Jurkat, Clone E6-1 (cell line): ENCODE results near the gene KIAA1549.
"Not testable (repeated sequence)": the region's sequence is repeated elsewhere in the genome, so short reads cannot be mapped to it uniquely, and the experiment has no call there.

Experiments
- DNase-seq: peaks from one replicate; pipeline ENCODE4 v3.0.0-alpha.2; 2011; ENCODE audit warnings: low read depth, low spot score
- H3K4me3 ChIP-seq: 2 replicates; pipeline ENCODE4 v1.5.1; 2011; ENCODE audit warnings: mild to moderate bottlenecking, low read length, control low read depth, moderate library complexity

Gene KIAA1549

DNA sequence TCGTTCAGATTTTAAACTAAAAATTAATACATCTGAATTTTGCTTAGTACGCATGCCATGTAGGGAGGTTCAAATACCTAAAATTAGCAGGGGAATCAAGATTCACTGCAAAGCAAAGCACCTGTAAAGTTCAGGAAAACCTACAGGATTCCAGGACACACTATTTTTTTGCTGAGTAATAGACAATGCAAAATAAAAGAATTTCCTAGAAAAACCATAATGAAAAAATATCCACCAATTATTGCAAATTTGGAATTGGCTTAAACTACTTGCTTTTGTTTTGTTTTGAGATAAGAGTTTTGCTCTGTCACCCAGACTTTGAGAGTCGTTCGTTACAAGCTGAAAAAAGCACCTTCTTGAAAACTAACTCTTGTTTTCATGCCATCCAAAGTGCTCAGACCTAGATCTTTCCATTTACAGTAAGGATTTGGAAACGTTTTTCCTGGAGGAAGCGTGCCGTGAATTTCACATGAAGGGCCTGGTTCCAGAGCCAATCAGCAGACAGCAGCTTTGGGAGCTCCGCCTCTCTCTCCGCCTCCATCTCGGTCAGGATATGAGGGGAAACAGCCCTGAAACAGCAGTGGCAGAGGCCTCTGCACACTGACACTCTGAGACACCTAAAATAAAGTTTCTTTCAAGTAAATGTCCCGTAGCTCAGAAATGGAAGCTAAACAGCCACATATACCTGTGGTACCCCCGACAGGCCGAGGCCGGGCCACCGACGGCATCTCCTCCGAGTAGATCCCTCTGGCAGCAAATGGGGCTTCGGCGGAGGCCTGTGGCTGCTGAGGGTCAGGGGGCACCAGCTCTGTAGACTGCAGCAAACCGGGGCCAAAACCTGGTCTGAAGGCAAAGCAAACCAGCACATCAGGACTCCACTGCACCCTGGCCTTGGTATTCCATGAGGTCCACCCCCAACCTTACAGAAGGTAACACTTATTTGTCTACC lies 137.3 kb downstream of the KIAA1549 start:
- no peak for DNase-seq
- H3K4me3 ChIP-seq = no peak overlapping the region

DNA sequence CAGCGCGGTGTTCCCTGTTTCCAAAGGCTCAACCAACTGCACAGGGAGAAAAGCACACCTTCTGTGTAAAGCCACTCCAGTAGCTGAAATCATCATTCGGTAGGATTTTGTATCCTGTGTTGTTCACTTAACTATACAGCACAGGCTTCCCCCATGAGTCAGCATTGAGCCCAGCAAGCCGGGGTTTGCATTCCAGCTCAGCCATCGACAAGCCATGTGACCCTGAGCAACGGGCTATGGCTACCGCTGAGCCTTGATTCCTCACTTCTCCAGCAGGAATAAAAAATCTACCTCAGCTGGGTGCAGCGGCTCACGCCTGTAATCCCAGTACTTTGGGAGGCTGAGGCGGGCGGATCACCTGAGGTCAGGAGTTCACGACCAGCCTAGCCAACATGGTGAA lies 139.1 kb downstream of the KIAA1549 start:
- no peak overlapping the region for H3K4me3 ChIP-seq
- DNase-seq = no peak

DNA sequence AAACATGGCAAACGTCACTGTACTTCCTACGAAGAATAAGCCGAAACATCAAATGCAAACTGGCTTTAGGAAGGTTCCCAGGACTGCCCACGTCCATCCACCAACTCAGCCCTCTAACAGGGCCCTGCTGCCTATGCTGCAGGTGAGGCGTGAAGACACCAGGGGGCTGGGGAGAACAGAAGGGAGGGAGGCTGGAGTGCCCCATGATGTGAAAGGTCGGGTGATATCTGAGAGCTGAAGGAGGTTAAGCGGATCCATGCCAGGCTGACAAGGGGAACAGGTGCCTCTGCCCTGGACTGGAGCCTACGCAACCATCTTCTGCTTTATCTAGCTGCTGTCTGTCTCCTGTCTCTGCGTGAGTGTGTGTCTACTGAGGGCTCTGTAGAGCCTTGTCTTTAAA lies 143.0 kb downstream of the KIAA1549 start:
- H3K4me3 ChIP-seq = no peak overlapping the region
- DNase-seq = no peak

DNA sequence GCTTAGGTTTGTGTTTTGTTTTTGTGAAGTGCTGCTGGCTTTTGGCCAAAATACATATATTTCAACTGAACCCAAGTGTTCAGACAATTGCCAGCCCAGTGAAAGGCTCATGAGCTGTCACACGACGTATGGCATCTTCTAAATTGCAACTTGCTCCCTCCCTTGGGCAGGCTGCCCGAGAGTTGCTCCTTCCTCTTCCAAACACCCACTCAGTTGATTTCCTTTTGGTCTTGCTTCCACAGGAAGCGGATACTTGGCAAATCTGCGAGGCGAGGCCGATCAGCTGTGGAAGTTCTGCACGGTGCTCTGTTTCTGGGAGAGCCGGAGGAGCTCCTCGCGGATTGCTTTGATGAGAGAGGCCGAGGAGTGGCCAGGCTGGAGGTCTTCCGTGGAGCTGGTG lies 143.6 kb downstream of the KIAA1549 start:
- no peak overlapping the region for H3K4me3 ChIP-seq
- no peak for DNase-seq

DNA sequence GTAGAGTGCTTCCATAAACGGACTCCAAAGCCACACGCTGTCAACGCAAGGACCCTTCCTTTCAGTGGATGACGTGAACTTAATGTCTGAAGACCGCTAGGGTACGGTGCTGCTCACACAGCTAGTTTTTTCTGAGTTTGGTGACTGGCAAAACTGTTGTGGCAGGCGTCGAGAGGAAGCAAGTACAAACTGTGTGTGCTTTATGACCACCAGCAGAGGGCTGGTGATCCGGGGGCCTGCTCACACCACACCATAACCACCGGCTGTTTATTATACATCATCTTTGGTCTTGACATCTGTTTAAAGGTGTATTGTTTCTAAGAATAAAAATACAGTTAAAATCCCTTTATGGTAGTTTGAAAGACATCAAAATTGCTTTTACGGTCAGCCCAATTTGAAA lies 146.1 kb downstream of the KIAA1549 start:
- no peak for DNase-seq
- H3K4me3 ChIP-seq = no peak overlapping the region

DNA sequence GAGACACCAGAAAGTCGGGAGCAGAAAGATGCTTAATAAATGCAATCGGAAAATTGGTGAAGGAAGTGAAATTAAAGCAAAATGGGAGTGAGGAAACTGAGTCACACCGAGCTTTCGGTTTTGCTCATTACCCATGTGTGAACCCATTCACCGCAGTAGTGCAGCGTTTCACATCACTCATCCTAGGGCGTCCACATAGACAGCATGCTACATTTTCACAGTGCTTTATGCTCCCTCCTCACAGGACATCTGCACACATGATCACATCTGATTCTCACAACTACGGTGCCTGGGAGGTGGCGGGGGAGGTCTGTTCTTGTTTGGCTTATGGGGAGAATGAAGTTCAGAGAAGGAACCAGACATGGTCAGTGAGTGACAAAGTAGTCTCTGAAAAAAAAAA lies 146.6 kb downstream of the KIAA1549 start:
- DNase-seq = no peak
- no peak overlapping the region for H3K4me3 ChIP-seq

DNA sequence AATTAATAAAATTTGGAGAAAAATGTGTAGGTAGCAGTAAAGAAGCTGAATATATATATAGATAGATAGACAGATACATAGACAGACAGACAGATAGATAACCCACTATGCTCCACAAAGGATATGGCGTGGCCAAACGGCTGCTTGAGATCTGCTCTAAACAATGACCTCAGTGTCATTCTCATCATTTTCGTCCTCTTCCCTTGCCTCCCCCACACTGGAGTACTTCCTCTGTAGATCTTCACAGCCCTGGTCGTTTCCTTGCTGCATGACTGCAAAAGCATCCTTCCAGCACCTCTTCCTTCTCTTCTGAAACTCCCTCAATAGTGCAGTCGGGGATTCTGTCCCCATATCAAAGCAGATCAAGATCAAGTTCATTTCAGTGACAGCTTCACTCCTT lies 147.6 kb downstream of the KIAA1549 start:
- DNase-seq = no peak
- no peak overlapping the region for H3K4me3 ChIP-seq

DNA sequence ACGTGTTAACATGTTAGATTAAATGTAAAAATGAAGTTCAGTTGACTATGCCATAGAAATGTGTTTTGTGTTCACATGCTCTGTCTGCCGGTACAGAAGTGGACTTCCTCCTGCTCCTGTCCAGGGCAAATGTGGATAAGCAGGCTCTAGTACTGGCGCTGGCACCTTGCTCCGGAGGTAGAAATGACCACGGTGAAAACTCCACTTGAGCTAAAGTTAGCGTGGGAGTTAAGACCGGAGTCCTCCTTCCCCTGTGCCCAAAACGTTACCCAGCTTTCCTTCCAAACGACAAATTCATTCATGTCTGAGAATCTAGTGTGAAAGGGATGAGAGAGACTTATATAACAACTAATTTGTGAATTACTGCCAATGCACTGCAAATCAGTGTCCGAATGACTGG lies 148.2 kb downstream of the KIAA1549 start:
- no peak for DNase-seq
- no peak overlapping the region for H3K4me3 ChIP-seq

DNA sequence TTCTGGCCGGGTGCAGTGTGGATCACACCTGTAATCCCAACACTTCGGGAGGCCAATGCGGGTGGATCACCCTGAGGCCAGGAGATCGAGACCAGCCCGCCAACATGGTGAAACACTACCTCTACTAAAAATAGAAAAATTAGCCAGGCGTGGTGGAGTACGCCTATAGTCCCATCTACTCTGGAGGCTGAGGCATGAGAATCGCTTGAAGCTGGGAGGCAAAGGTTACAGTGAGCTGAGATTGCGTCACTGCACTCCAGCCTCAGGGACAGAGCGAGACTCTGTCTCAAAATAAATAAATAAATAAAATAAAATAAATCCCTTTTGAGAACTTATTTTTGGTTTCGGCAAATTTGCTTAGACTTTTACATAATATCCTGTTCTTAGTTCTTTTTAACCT lies 151.9 kb downstream of the KIAA1549 start:
- DNase-seq = no peak
- H3K4me3 ChIP-seq = no peak overlapping the region

DNA sequence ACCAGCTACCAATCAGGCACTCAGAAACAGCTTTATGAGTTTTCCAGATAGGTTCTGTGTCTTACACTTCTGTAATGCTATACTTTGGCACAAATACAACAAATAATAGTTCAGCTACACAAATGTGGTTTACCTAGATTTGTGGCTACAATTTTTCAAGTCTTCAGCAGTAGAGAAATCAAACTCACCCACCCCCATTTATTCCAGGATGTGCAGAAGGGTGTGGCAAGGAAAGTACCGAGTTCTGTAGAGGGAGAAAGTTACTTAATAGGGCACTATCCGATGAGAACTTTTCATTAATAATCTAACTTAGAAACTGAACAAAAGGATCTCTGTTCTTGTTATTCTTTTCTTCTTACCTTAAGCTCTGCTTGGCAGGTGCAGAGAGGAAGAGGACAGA lies 152.9 kb downstream of the KIAA1549 start:
- H3K4me3 ChIP-seq = no peak overlapping the region
- DNase-seq = no peak

DNA sequence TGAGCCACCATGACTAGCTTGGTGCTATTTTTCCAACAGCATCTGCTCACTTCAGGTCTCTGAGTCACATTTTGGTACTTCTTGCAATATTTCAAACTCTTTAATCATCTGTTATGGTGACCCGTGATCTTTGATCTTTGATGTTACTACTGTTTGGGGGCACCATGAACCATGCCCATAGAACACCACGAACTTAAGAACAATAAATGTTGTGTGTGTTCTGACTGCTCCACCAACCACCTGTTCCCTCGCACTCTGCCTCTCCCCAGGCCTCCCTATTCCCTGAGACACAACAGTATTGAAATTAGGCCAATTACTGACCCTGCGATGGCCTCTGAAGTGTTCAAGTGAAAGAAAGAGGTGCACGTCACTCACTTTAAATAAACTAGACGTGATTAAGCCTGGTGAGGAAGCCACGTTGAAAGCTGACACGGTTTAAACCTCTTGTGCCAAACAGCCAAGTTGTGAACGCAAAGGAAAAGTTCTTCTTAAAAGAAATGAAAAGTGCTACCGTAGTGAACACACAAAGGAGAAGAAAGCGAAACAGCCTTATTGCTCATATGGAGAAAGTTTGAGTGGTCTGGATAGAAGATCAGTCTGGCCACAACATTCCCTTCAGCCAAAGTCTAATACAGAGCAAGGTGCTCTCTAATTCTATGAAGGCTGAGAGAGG lies 156.0 kb downstream of the KIAA1549 start:
- no peak for DNase-seq
- no peak overlapping the region for H3K4me3 ChIP-seq

DNA sequence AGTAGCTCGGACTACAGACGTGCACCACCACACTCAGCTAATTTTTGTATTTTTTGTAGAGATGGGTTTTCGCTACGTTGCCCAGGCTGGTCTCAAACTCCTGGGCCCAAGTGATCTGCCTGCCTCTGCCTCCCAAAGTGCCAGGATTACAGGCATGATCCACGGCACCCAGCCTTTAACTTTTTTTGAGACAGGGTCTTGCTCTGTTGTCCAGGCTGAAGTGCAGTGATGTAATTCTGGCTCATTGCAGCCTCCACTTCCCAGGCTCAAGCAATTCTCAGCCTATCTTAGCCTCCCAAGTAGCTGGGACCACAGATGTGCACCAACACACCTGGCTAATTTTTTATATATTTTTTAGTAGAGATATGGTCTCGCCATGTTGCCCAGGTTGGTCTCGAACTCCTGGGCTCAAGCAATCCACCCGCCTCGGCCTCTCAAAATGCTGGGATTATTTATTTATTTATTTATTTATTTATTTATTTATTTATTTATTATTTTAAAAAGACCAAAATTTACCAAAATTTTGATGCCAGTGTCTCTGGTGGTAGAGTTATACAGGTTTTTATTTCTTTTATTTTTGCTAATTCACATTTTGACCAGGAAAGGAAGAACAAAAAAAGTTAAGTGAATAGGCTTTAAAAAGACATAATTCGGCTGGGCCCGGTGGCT lies 158.2 kb downstream of the KIAA1549 start:
- H3K4me3 ChIP-seq = no peak overlapping the region
- no peak for DNase-seq

DNA sequence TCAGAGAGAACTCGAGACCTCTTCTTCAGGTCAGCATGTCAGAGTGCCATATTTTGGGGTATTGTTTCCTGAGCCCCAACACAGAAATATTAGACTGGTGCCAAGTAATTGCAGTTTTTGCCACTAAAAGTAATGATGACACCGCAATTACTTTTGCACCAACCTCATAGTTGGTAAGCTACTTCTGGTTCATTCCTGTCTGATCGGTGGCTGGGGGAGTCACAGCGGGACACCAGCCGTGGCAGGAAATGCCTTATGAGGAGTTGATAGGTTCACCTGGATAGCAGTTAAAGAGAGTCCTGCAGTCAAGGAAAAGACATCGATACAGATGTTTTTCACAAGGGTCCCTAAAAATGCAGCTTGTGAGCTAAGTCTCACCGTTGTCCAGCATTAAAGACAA lies 159.3 kb downstream of the KIAA1549 start:
- DNase-seq = no peak
- H3K4me3 ChIP-seq = no peak overlapping the region

DNA sequence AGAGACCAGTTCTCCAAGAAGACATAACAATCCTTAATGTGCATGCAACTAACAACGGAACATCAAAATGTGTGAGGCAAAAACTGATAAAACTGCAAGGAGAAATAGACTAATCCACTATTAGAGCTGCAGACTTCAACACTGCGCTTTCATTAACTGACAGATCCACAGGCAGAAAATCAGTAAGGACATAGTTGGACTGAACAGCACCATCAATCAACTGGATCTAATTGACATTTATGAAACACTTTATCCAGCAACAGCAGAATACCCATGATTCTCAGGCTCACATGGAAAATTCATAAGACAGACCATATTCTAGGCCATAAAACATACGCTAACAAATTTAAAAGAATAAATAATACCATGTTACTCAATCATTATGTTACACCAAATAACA lies 161.6 kb downstream of the KIAA1549 start:
- H3K4me3 ChIP-seq = no peak overlapping the region
- no peak for DNase-seq

DNA sequence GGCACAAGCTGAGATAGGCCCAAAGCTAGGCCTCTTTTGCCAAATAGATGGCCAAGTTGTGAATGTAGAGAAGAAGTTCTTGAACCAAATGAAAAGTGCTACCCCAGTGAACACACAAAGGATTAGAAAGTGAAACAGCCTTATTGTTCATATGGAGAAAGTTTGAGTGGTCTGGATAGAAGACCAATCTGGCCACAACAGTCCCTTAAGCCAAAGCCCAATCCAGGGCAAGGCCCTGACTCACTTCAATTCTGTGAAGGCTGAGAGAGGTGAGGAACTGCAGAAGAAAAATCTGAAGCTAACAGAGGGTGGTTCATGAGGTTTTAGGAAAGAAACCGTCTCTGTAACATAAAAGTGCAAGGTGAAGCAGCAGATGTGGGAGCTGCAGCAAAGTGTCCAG lies 164.5 kb downstream of the KIAA1549 start:
- no peak overlapping the region for H3K4me3 ChIP-seq
- no peak for DNase-seq

DNA sequence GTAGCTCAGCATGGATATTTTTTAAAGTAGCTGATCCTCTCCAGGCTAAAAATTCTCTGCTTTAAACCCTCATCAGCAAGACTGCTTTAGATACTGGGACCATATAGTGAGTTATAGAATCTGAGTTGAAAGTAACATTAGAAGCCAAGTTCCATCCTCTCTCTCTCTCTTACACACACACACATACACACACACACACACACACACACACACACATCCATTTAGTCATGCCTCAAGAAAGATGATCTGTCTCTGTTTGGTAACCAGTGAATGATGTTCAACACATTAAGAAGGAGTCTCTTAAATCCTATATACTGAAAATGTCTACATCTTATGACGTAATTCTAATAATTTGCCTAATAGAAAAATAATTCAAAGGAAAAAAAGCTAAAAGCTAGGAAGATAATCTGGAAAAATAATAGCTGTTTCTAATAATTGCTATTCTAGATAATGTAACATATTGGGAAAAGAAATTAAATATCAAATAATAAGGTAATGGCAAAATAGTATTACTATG lies 166.3 kb downstream of the KIAA1549 start:
- DNase-seq = no peak
- H3K4me3 ChIP-seq = no peak overlapping the region

DNA sequence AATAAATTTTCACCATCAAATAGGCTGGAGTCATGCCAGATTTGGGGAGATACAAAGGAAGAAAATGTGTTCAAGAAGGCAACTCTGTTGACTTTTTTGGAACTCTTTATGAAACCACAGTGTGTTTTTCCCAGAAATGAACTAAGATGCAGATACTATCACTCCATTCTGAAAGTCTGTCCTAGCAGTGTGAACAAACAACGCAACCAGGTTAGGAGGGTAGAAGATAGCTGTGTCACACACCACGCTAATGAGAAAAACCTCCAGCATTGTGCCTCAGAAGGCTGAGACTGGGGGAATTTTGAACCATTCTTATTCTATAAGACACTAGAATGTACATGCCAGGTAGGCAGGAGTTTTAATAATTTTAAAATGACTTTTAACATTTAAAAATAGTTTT lies 167.2 kb downstream of the KIAA1549 start:
- no peak overlapping the region for H3K4me3 ChIP-seq
- no peak for DNase-seq

DNA sequence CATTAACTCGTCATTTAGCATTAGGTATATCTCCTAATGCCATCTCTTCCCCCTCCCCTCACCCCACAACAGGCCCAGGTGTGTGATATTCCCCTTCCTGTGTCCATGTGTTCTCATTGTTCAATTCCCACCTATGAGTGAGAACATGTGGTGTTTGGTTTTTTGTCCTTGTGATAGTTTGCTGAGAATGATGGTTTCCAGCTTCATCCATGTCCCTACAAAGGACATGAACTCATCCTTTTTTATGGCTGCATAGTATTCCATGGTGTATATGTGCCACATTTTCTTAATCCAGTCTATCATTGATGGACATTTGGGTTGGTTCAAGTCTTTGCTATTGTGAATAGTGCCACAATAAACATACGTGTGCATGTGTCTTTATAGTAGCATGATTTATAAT lies 169.9 kb downstream of the KIAA1549 start:
- DNase-seq = not testable (repeated sequence)

DNA sequence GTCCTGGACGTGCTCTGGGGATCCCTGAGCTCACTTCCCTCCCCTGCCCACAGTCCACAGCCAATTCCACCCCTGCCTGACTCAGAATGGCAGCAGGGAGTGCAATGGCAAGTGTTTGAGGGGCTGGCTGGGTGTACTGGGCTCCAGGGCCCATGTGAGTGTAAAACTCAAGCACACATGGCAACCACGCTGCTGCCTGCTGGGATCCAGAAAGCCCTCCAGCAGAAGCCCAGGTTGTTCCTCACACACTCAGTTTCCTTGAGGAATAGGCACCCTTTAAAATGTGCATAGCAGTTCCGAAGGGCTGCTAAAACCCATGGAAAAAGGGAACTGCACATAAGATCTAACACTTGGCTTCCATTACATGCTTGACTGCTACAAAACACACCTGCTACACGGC lies 171.8 kb downstream of the KIAA1549 start:
- DNase-seq = no peak
- no peak overlapping the region for H3K4me3 ChIP-seq

More for the DNA sequence above, 169.9 kb downstream of the KIAA1549 start:
- not testable (repeated sequence) for H3K4me3 ChIP-seq

DNA sequence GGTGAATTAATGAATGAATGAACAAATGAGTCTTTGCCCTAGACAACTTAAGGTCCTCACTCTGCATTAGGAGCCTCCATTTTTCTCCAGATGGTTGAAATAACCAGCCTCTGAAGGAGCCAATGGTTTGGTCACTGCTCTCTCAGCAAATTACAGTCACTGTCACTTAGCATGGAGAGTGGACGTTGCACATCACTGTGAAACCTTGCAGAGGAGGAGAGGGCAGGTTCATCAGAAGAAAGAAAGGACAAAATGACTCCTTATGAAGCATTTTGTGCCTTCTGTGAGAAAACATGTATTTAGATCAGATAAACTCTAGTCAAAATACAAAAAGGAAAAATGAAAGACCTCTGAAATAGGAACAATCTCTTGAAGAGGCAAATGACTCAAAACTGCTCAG lies 176.6 kb downstream of the KIAA1549 start:
- DNase-seq = no peak
- H3K4me3 ChIP-seq = no peak overlapping the region
